Measurements from ENCODE around the gene RETREG2.

DNA sequence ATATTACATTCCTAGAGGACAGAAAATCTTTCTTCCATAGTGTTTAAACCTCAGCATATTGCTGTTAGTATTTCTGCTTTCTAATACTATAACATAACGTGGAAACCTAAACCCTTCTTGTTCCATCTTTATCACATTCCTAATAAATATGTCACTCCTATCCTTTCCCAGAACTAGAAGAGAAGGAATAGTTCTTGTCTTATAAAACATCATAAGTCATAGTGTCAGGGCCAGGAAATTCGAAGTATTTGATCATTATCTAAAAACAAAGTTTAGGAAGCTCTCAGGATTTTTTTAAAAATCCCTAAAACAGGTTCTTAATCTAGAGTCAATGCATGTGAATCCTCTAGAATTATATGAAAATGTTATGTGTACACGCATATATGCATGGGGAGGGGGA is 19.5 kb upstream of the RETREG2 start:
- no peak for TF ChIP-seq SIN3A (conservative IDR thresholded peaks at IDR 0.05 in 1 of 2, IDR thresholded peaks at IDR 0.05 in 1 of 2; ENCODE audit: low read depth in 1 of 2, low read length in 2 of 2)
- TF ChIP-seq, protein P1, sequence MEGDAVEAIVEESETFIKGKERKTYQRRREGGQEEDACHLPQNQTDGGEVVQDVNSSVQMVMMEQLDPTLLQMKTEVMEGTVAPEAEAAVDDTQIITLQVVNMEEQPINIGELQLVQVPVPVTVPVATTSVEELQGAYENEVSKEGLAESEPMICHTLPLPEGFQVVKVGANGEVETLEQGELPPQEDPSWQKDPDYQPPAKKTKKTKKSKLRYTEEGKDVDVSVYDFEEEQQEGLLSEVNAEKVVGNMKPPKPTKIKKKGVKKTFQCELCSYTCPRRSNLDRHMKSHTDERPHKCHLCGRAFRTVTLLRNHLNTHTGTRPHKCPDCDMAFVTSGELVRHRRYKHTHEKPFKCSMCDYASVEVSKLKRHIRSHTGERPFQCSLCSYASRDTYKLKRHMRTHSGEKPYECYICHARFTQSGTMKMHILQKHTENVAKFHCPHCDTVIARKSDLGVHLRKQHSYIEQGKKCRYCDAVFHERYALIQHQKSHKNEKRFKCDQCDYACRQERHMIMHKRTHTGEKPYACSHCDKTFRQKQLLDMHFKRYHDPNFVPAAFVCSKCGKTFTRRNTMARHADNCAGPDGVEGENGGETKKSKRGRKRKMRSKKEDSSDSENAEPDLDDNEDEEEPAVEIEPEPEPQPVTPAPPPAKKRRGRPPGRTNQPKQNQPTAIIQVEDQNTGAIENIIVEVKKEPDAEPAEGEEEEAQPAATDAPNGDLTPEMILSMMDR (IDR thresholded peaks at IDR 0.05; ENCODE audit: control extremely low read depth in 1 of 3, insufficient read depth in 1 of 3, low read depth in 1 of 3, low read length in 3 of 3): no peak
- no peak for TF ChIP-seq POLR2AphosphoS5 (IDR thresholded peaks at IDR 0.05; ENCODE audit: low read depth, low read length)
- no peak for TF ChIP-seq RAD21 (IDR thresholded peaks at IDR 0.05 in 1 of 2, conservative IDR thresholded peaks at IDR 0.05 in 1 of 2; ENCODE audit: low read depth in 2 of 2, low read length in 2 of 2)
- TF ChIP-seq, protein P2, sequence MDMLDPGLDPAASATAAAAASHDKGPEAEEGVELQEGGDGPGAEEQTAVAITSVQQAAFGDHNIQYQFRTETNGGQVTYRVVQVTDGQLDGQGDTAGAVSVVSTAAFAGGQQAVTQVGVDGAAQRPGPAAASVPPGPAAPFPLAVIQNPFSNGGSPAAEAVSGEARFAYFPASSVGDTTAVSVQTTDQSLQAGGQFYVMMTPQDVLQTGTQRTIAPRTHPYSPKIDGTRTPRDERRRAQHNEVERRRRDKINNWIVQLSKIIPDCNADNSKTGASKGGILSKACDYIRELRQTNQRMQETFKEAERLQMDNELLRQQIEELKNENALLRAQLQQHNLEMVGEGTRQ (IDR thresholded peaks at IDR 0.05; ENCODE audit: low read length): no peak
- no peak for TF ChIP-seq POLR2A (IDR thresholded peaks at IDR 0.05; ENCODE audit: control extremely low read depth in 1 of 2, low read depth in 2 of 2, low read length in 2 of 2)
- TF ChIP-seq, protein P3, sequence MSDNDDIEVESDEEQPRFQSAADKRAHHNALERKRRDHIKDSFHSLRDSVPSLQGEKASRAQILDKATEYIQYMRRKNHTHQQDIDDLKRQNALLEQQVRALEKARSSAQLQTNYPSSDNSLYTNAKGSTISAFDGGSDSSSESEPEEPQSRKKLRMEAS (IDR thresholded peaks at IDR 0.05): no peak
- TF ChIP-seq EZH2 (IDR thresholded peaks at IDR 0.05; ENCODE audit: low read depth, low read length, severe bottlenecking): no peak
- TF ChIP-seq, protein P4, sequence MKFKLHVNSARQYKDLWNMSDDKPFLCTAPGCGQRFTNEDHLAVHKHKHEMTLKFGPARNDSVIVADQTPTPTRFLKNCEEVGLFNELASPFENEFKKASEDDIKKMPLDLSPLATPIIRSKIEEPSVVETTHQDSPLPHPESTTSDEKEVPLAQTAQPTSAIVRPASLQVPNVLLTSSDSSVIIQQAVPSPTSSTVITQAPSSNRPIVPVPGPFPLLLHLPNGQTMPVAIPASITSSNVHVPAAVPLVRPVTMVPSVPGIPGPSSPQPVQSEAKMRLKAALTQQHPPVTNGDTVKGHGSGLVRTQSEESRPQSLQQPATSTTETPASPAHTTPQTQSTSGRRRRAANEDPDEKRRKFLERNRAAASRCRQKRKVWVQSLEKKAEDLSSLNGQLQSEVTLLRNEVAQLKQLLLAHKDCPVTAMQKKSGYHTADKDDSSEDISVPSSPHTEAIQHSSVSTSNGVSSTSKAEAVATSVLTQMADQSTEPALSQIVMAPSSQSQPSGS (IDR thresholded peaks at IDR 0.05; ENCODE audit: low read length): no peak

All from H1 (cell line).